Measurements from ENCODE around the gene SFTPB.

SFTPB gene

DNA sequence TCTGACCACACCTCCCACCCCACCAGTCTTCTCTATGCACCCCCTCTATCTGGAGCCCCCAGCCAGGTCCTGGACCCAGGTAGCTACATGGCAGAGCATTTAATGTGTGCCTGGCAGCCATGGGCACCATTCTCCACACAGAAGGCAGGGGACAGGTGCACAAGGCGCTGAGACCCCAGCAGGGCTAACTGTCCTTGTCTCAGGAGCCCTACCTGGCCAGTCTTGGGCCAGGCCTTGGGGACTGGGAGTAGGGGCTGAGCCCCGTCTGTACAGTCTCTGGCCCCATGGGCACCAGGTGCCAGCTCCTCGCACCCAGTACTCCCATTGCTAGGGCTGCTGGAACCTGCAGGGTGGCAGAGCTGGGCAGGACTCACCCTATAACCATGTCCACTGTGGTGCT lies 29.1 kb upstream of the SFTPB start:
- H3K4me3 ChIP-seq (ENCODE audit: control insufficient read depth, low read depth, low read length): no peak overlapping the region
- TF ChIP-seq, protein P1, sequence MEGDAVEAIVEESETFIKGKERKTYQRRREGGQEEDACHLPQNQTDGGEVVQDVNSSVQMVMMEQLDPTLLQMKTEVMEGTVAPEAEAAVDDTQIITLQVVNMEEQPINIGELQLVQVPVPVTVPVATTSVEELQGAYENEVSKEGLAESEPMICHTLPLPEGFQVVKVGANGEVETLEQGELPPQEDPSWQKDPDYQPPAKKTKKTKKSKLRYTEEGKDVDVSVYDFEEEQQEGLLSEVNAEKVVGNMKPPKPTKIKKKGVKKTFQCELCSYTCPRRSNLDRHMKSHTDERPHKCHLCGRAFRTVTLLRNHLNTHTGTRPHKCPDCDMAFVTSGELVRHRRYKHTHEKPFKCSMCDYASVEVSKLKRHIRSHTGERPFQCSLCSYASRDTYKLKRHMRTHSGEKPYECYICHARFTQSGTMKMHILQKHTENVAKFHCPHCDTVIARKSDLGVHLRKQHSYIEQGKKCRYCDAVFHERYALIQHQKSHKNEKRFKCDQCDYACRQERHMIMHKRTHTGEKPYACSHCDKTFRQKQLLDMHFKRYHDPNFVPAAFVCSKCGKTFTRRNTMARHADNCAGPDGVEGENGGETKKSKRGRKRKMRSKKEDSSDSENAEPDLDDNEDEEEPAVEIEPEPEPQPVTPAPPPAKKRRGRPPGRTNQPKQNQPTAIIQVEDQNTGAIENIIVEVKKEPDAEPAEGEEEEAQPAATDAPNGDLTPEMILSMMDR (conservative IDR thresholded peaks at IDR 0.05; ENCODE audit: control insufficient read depth, insufficient read depth, low read depth, low read length): no peak
- DNase-seq (ENCODE audit: low read depth): no peak

DNA sequence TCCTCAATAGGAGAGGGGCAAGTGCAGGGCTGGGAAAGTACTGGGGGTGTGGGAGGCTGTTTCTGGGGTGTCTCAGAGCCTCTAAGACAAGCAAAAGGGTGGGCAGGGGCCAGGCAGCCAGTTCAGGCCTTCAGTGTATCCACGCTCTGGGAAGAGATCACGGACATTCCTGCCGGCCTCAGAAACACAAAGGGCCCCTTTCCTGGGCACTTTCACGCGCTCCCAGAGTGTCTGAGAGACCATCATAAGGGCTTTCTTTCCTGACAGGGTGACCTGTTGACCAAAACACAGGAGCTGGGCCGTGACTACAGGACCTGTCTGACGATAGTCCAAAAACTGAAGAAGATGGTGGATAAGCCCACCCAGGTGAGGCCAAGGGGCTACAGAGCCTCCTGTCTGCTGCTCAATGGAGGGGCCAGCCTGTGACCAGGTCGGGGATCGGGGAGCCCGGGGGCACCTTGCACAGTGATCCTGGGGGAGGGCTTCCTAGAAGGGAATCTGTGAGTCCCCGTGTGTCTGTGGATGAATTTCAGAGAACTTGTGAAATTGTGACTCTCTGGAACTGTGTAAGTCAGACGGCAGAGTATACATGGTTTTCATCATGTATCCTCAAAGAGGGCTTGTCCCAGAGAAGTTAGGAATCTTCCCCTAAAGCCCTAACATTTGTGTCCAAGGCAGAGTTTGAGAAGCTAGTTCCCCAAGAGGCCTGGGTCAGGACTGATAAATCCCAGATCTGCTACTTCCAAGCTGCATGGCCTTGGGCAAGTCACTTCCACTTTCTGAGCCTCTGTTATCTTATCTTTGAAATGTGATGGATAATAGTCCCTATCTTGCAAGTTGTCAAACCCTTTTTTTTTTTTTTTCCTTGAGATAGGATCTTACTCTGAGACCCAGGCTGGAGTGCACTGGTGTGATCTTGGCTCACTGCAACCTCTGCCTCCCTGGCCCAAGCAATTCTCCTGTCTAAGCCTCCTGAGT lies 28.0 kb upstream of the SFTPB start:
- DNase-seq (ENCODE audit: low read depth): no peak
- no peak overlapping the region for H3K4me3 ChIP-seq (ENCODE audit: control insufficient read depth, low read depth, low read length)
- TF ChIP-seq, protein P1 (conservative IDR thresholded peaks at IDR 0.05; ENCODE audit: control insufficient read depth, insufficient read depth, low read depth, low read length): no peak

DNA sequence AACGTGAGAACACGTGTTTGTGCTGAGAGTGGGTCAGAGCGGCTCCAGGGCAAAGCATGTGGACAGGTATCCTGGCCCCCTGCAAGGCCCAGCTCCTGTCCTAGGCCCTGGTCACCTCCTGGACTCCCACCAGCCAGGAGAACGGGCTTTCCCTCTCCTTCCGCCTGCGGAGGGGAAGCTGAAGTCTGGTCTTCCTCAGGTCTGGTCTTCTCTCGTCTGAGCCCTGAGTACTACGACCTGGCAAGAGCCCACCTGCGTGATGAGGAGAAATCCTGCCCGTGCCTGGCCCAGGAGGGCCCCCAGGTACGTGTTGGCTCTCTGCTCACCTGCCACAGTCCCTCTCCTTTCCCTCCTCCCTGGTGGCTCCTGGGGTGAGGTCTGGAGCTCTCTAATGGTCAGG lies 27.1 kb upstream of the SFTPB start:
- H3K4me3 ChIP-seq (ENCODE audit: control insufficient read depth, low read depth, low read length): no peak overlapping the region

DNA sequence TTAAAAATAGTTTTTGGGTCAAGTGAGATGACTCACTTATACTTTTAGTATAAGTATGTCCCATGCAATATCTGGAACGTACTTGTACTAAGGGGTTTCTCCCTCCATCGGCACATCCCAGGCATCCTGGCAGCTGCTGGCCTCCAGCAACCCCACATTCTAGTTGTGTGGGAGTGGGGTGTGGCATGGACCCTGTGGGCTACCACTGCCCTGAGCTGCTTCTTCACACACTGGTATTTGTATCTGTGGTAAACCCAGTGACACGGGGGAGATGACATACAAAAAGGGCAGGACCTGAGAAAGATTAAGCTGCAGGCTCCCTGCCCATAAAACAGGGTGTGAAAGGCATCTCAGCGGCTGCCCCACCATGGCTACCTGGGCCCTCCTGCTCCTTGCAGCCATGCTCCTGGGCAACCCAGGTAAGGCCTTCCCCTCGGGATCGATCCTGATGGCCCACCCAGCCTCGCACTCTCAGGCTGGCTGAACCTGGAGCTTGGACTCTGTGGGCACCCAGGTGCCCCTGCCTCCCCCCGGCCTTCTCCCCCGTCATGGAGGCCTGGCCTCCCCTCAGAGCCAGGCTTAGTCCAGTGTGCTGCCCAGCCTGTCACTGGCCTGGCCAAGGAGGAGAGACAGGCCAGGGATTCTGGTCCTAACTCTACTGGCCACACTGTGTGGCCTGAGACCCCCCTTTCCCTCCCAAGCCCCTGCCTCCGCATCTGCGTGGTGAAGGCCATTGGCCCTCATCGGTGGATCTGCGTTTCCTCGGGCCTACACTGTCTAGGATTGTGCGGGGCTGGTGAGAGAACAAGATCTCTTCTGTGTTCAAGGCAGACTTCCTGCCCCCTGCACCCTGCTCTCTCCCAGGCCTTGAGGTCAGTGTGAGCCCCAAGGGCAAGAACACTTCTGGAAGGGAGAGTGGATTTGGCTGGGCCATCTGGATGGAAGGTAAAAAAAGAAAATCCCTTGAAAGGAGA lies 26.3 kb upstream of the SFTPB start, which contains the start of gene GNLY:
GNLY (plus strand) TSS at position 307 of the 974 bp plus-strand sequence; CDS start at position 368, 61 bp downstream.
- no peak within 1 kb of the TSS for H3K4me3 ChIP-seq (ENCODE audit: control insufficient read depth, low read depth, low read length)
- no peak for DNase-seq (ENCODE audit: low read depth)
- TF ChIP-seq, protein P1 (conservative IDR thresholded peaks at IDR 0.05; ENCODE audit: control insufficient read depth, insufficient read depth, low read depth, low read length): no peak

More for the DNA sequence above, 27.1 kb upstream of the SFTPB start:
- TF ChIP-seq, protein P1 (conservative IDR thresholded peaks at IDR 0.05; ENCODE audit: control insufficient read depth, insufficient read depth, low read depth, low read length): no peak
- DNase-seq (ENCODE audit: low read depth): no peak

DNA sequence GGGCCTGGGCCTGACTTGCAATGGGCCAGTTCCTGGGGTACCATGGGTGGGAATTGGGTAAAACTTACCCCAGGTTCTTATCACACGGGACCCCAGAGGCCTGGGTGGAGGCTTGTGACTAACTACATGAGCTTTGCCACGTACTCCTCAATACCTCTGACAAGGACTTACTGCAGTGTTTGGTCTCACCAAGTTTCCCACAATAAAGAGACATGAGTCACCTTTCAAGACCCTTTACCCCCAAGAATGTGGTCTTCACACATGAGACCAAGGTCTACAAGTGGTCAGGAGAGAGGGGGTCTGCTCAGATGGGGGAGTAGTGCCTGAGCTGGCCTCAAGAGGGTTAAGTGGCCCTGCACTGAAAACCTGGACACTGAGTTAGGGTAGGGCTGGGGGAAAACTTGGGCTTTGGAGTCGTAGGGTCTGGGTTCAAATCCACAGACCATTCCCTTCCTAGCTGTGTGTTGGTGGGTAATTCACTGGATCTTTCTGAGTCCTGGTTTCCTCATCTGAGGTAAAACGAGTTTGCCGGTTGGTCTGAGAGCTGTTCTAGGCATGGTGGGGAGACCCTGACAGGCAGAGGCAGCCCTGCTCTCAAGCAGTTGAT lies 24.1 kb upstream of the SFTPB start:
- TF ChIP-seq, protein P1 (conservative IDR thresholded peaks at IDR 0.05; ENCODE audit: control insufficient read depth, insufficient read depth, low read depth, low read length): no peak
- DNase-seq (ENCODE audit: low read depth): no peak
- no peak overlapping the region for H3K4me3 ChIP-seq (ENCODE audit: control insufficient read depth, low read depth, low read length)

DNA sequence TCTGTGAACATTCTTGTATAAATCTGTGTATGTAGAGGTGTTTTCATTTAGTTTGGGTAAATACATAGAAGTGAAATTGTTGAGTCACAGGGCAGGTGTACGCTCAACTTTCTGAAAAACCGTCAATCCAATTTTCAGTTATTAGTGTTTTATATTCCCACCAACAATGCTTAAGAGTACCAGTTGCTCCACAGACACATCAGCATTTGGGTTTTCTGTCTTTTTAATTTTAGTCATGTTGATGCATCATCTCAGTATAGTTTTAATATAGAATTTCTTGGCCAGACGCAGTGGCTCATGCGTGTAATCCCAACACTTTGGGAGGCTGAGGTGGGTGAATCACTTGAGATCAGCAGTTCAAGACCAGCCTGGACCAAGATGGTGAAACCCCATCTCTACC lies 22.9 kb upstream of the SFTPB start:
- DNase-seq (ENCODE audit: low read depth): no peak
- H3K4me3 ChIP-seq (ENCODE audit: control insufficient read depth, low read depth, low read length): no peak overlapping the region
- TF ChIP-seq, protein P1 (conservative IDR thresholded peaks at IDR 0.05; ENCODE audit: control insufficient read depth, insufficient read depth, low read depth, low read length): no peak
